Astrocyte (in vitro differentiated cells and primary cell): Measurements from ENCODE around the gene COL6A5. TPM values are rescaled to one million over a fixed set of nuclear protein-coding genes. Genes with fewer than 3 reads are reported as not detected.
"Not testable (repeated sequence)": the region's sequence is repeated elsewhere in the genome, so short reads cannot be mapped to it uniquely, and the experiment has no call there.

Experiments
- DNase-seq: peaks from one replicate; pipeline ENCODE4 v3.0.0-alpha.2; 2010; ENCODE audit warnings: low read depth
- FAIRE-seq: peaks from 2 replicates; lab custom pipeline; 2011; peaks lifted over from hg19 to GRCh38; lab: Jason Lieb, UNC
- H2AFZ ChIP-seq: 2 replicates; pipeline ENCODE4 v1.6.0; 2012; ENCODE audit warnings: low read depth, low read length, inconsistent platforms
- H3K27ac ChIP-seq: 2 replicates; pipeline ENCODE4 v1.5.1; 2011; ENCODE audit warnings: low read depth, low read length, inconsistent platforms
- H3K27me3 ChIP-seq: 2 replicates; pipeline ENCODE4 v1.6.0; 2011; ENCODE audit warnings: low read length, inconsistent platforms; ENCODE audit not compliant: insufficient read depth
- H3K36me3 ChIP-seq: 2 replicates; pipeline ENCODE4 v1.5.1; 2011; ENCODE audit warnings: low read length, inconsistent platforms; ENCODE audit not compliant: insufficient read depth
- H3K4me1 ChIP-seq: 2 replicates; pipeline ENCODE4 v1.5.1; 2011; ENCODE audit warnings: low read length, inconsistent platforms; ENCODE audit not compliant: insufficient read depth
- H3K4me2 ChIP-seq: 2 replicates; pipeline ENCODE4 v1.6.0; 2012; ENCODE audit warnings: low read length, inconsistent platforms
- H3K4me3 ChIP-seq: 2 replicates; pipeline ENCODE4 v1.5.1; 2011; ENCODE audit warnings: low read depth, mild to moderate bottlenecking, low read length, inconsistent platforms; ENCODE audit not compliant: insufficient read depth
- H3K79me2 ChIP-seq: 2 replicates; pipeline ENCODE4 v1.6.0; 2012; ENCODE audit warnings: mild to moderate bottlenecking, low read length, inconsistent platforms; ENCODE audit not compliant: insufficient read depth
- H3K9ac ChIP-seq: 2 replicates; pipeline ENCODE4 v1.6.0; 2012; ENCODE audit warnings: mild to moderate bottlenecking, low read length, inconsistent platforms
- H3K9me3 ChIP-seq: 2 replicates; pipeline ENCODE4 v1.5.1; 2012; ENCODE audit warnings: low read depth, mild to moderate bottlenecking, low read length, inconsistent platforms; ENCODE audit not compliant: insufficient read depth
- H4K20me1 ChIP-seq: 2 replicates; pipeline ENCODE4 v1.6.0; 2012; ENCODE audit warnings: low read length, inconsistent platforms; ENCODE audit not compliant: insufficient read depth
- H3K27ac Mint-ChIP-seq: one replicate; pipeline ENCODE4 v1.8.0; 2021; ENCODE audit warnings: mild to moderate bottlenecking, mixed read lengths; ENCODE audit not compliant: unreplicated experiment
- H3K27me3 Mint-ChIP-seq: one replicate; pipeline ENCODE4 v1.8.0; 2021; ENCODE audit warnings: low read depth, mixed read lengths; ENCODE audit not compliant: unreplicated experiment
- H3K36me3 Mint-ChIP-seq: one replicate; pipeline ENCODE4 v1.8.0; 2021; ENCODE audit warnings: low read depth, mixed read lengths; ENCODE audit not compliant: unreplicated experiment
- H3K4me1 Mint-ChIP-seq: one replicate; pipeline ENCODE4 v1.8.0; 2021; ENCODE audit warnings: low read depth, mixed read lengths; ENCODE audit not compliant: unreplicated experiment
- H3K4me3 Mint-ChIP-seq: one replicate; pipeline ENCODE4 v1.8.0; 2021; ENCODE audit warnings: mild to moderate bottlenecking, moderate library complexity, mixed read lengths; ENCODE audit not compliant: unreplicated experiment
- H3K9me3 Mint-ChIP-seq: one replicate; pipeline ENCODE4 v1.8.0; 2021; ENCODE audit warnings: mild to moderate bottlenecking, mixed read lengths; ENCODE audit not compliant: unreplicated experiment
- CTCF ChIP-seq: IDR thresholded peaks from 2 replicates; pipeline ENCODE4 v1.5.1; 2011; ENCODE audit warnings: low read depth, mild to moderate bottlenecking, inconsistent platforms, low read length, moderate library complexity; ENCODE audit not compliant: insufficient read depth
- EZH2 ChIP-seq: IDR thresholded peaks from 2 replicates; pipeline ENCODE4 v1.6.1; 2012; ENCODE audit warnings: mild to moderate bottlenecking, low read length, inconsistent platforms; ENCODE audit not compliant: insufficient read depth
- total RNA-seq: library from RNA; stranded (reverse); gene quantifications from 2 replicates; pipeline ENCODE4 v1.2.1, GENCODE V29; 2021

The COL6A5 gene
- total RNA-seq, 1 donor from 2014 or later: 0.02 TPM

GRCh38 chr3:130429713-130430023 lies 84.2 kb downstream of the COL6A5 start:
- H3K36me3 Mint-ChIP-seq: no peaks in the 10 kb centered on the region
- H3K27ac Mint-ChIP-seq: no peak overlapping the region
- no peaks in the 10 kb centered on the region for H3K4me1 Mint-ChIP-seq
- no peak overlapping the region for H3K4me3 ChIP-seq
- no peak overlapping the region for H3K27ac ChIP-seq
- H2AFZ ChIP-seq: no peak overlapping the region
- FAIRE-seq: no peak
- no peak overlapping the region for H3K4me2 ChIP-seq
- H3K36me3 ChIP-seq: no peaks in the 10 kb centered on the region
- H3K4me1 ChIP-seq: no peaks in the 10 kb centered on the region
- H3K27me3 Mint-ChIP-seq: peaks cover 3% of the 10 kb centered on the region
- DNase-seq: no peak
- TF ChIP-seq CTCF (no peak), EZH2 (no peak)
- no peaks in the 10 kb centered on the region for H3K9me3 ChIP-seq
- no peak overlapping the region for H3K4me3 Mint-ChIP-seq
- H3K27me3 ChIP-seq: no peaks in the 10 kb centered on the region
- H3K9me3 Mint-ChIP-seq: no peaks in the 10 kb centered on the region
- H3K79me2 ChIP-seq: no peaks in the 10 kb centered on the region
- no peaks in the 10 kb centered on the region for H4K20me1 ChIP-seq
- H3K9ac ChIP-seq: no peak overlapping the region

- Histone ChIP-seq H3K4me1 (no peaks in the 10 kb centered on the region), H3K9me3 (no peaks in the 10 kb centered on the region), H3K36me3 (no peaks in the 10 kb centered on the region), H4K20me1 (no peaks in the 10 kb centered on the region), H2AFZ (no peak overlapping the region), H3K27ac (no peak overlapping the region), H3K9ac (no peak overlapping the region), H3K4me2 (no peak overlapping the region), H3K79me2 (no peaks in the 10 kb centered on the region), H3K4me3 (no peak overlapping the region), H3K27me3 (no peaks in the 10 kb centered on the region)
- Mint-ChIP-seq H3K9me3 (no peaks in the 10 kb centered on the region), H3K4me3 (no peak overlapping the region), H3K27ac (no peak overlapping the region), H3K36me3 (no peaks in the 10 kb centered on the region), H3K27me3 (peaks cover 3% of the 10 kb centered on the region), H3K4me1 (no peaks in the 10 kb centered on the region)
- FAIRE-seq (no peak), DNase-seq (no peak)
- TF ChIP-seq EZH2 (no peak), CTCF (no peak)
Observed at GRCh38 chr3:130430266-130430665, 84.8 kb downstream of the COL6A5 start.

DNA sequence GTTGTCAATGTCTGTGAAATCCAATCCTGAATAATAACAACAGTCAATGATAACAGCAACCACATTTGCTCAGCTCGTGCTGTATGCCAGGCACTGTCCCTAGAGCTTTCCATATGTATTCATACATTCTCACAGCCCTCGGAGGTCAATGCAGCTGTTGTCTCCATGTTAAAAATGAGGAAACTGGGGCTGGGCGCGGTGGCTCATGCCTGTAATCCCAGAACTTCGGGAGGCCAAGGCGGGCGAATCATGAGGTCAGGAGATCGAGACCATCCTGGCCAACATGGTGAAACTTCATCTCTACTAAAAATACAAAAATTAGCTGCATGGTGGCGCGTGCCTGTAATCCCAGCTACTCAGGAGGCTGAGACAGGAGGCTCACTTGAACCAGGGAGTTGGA lies 86.6 kb downstream of the COL6A5 start:
- H3K4me1 ChIP-seq, FAIRE-seq, H3K27ac ChIP-seq, H3K27me3 ChIP-seq, H3K9ac ChIP-seq, H3K27ac Mint-ChIP-seq, H3K4me3 ChIP-seq, H3K36me3 Mint-ChIP-seq, H3K36me3 ChIP-seq, H3K27me3 Mint-ChIP-seq, H3K4me2 ChIP-seq, H3K9me3 Mint-ChIP-seq, H4K20me1 ChIP-seq, H3K4me1 Mint-ChIP-seq, H3K4me3 Mint-ChIP-seq, H3K79me2 ChIP-seq, DNase-seq, H2AFZ ChIP-seq, H3K9me3 ChIP-seq: not testable (repeated sequence)
